HuH-7 (cell line): Measurements from ENCODE around the gene SPINT3.

ENCODE experiments used
- DNase-seq: peaks from one replicate; pipeline ENCODE4 v3.0.0; 2011; ENCODE audit warnings: low spot score

The SPINT3 gene, protein sequence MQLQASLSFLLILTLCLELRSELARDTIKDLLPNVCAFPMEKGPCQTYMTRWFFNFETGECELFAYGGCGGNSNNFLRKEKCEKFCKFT

DNA sequence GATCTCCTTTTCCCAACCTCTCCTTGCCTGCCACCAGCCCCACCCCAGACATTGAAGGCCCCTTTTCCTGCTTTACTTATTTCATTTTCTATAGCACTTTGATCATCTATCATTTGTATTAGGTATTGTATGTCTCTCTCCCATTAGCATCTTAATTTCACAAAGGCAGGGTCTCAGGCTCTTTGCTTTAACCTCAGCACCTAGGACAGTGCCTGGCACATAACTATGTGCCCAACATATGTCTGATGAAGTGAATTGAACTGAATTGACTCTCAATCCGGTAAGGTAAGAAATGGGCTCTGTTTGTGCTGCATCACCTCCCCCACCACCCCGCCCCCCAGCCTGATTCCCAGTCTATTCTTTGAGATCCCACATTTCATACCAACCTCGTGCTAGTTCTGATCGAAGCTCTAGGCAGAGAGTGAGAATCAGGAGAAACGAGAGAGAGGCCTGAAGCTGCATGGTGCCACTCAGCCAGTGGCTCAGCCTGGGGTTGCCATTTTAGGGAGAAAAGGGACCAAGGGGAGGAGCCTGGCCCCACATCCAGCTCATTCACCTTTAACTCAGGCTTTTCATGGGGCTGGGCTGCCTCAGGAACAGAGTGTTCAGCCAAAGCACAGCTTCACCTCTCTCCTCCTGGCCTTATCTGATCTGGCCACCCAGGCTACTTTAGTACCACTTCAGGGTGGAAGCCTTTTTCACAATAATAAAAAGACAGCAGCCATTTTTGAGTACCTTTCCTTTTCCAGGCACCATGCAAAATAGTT, at the start of gene SPINT3:
SPINT3 (minus strand) TSS at position 476 of the 767 bp plus-strand sequence; CDS start at position 462, 14 bp downstream.
- no peak for DNase-seq

DNA sequence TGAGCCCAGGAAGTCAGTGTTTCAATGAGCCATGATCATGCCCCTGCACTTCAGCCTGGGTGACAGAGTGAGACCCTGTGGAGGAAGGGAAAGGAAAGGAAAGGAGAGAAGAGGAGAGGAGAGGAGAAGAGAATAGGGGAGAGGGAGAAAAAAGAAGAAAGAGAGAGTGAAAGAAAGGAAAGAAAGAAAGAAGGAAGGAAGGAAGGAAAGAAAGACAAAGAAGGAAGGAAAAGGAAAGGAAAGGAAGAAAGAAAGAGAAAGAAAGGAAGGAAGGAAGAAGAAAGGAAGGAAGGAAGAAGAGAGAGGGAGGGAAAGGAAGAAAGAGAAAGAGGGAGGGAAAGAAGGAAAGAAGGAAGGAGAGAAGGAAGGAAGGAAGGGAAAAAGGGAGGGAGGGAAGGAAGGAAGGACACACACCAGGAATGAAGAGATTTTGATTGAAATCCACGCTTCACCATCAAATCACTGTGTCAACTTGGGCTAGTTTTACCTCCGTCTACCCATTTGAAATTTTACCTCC, 49.4 kb upstream of the SPINT3 start:
- DNase-seq, result no peak

DNA sequence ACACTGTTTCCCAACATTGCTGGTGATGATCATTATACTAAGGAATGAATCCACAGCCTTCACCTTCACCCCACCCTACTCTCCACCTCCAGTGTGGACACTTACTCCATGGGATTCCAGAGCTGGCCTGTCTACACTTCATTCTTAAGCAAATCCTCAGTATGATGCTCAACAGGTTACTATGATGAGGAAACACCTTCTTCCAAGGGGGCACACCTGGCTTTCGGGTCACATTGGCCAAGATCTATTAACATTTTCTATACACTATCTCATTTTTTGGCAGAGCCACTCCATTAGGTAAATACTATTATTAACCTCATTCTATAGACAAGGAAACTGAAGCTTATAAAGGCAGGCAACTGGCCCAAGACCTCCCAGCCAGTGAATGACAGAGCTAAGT, 39.8 kb upstream of the SPINT3 start:
- no peak for DNase-seq

DNA sequence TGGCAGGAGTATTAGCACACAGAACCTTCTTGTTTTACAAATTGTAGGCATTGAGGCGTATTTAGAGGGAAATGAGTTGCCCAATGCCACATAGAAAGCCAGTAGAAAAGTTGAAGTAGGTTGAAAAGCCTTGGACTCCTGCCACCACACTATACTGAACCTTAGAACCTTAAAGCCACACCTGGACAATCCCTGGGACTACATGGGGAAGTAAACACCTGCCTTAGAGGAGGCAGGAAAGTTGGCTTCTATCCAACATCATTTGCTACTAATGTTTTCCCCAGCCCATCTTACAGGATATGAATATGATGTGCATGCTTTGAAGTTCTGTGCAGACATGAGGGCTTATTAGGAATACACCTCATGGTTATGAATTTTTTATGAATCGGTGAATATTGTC, 37.0 kb upstream of the SPINT3 start:
- no peak for DNase-seq

DNA sequence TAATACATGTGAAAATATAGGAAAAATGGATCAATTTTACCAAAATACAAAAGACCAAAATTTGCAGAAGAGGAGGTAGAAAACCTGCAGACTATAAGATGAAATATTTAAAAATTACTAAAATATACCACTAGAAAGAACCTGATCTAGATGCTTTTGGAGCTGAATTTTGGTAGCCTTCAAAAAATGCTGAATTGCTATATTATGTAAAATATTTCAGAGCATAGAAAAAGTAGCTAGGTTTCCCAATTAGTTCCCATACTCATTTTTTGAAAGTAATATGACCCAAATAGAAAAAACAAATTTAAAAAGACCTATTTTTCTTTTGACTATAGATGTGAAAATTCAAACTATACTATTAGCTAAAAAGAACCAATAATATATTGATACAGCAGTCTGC, 35.3 kb upstream of the SPINT3 start:
- DNase-seq, result no peak

DNA sequence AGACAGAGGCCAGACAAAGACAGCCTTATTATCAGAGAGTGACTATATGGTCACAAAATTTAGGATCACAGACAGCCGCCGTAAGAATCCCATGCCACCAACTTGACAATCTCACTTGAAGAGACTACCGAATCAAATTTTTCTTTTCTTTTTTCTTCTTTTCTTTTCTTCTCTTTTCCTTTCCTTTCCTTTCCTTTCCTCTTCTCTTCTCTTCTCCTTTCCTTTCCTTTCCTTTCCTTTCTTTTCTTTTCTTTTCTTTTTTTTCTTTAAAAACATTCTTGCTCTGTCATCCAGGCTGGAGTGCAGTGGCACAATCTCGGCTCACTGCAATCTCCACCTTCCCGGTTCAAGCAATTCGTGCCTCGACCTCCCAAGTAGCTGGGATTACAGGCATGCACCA, 33.0 kb upstream of the SPINT3 start:
- no peak for DNase-seq

DNA sequence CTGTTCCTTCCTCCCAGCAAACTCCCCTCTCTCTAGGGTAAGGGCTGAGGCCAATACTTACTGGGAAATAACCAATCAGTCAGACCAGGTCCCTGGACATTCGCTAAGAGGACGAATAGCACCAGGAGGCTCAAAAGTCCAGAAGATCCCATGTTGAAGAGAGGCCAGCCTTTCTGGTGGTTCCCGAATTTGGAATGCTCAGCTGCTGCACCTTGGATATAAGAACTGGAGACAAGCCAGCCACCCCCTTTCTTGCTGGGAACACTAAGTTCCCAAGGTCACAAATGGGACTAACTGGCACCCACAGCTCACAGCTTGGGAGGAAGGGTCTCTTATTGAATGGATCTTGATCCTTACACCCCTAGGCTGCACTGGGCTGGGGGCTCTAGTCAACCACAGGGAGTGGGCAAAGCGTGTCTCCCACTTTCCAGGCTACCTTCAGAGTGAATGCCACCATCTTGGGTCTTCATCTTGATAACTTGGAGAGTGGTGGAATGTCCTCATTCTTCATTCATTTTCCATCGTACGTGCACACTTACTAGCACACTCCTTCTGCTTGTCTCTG, 31.9 kb upstream of the SPINT3 start, which contains the start of gene EPPIN:
EPPIN (minus strand) TSS at position 196 of the 565 bp plus-strand sequence; CDS start at position 152, 44 bp downstream.
- DNase-seq, result no peak

DNA sequence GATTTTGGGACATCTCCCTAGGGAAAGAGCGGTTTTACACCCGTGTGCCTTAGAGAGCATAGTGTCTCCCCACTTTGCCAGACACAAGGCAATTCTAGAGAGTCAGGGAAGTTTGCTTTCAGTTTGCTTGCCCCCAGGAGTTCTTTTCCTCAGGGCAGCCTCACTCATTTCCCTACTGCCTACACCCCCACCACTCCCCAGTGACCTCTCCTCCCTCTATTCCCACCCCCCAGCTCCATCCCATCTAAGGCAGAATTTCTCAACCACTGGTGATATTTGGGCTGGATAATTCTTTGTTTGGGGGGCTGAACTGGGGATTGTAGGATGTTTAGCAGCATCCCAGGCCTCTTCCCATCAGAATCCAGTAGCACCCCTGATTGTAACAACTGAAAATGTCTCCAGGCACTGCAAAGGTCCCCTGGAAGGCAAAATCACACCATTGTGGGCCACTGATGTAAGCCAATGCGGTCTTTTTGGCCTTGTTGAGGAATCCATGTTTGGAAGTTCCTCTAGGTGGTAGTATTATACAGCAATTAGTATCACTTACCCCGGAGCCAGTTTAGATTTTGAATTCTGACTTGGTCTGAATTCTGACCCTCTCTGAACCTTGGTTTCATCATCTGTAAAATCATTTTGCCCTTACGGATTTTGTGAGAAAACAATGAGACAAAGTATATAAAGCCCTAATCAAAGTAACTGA, 30.5 kb upstream of the SPINT3 start:
- peak; percentile 36 for DNase-seq

DNA sequence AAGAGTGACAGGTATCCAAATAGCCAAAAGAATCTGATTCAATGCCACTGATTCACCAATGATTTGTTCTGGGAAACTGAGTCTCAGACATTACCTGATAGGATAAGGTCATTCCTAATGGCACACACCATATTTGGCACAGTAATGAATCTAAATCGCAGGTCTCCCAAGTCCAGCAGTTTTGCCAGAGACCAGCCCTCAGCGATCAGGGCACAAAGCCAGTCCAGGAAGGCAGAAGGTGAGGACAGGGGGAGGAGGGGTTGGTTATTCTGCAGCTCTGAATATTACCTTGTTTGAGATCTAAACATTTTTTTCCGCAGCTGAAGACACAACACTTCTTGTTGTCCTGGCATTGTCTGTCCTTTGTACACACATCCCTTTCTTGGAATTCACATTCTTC, 29.9 kb upstream of the SPINT3 start:
- no peak for DNase-seq

DNA sequence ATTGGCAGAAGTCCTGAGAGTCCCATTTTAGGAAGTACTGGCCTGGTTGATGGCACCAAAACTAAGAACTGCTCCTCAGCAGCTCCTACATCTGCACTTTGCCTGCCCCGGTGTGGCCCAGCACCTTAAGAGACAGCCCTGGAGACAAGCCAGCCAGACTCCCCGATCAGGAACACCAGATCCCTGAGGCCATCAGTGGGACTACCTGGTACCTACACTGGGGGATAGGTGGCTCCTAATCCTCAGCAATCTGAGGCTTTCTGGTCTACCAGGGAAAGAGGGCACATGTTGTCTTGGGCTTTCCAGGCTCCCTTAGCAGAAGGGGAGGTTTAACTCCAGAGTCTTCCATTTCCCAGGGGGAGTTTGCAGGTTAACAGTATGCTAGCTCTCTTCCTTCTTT, 24.0 kb upstream of the SPINT3 start, which contains the start of gene WFDC6:
WFDC6 (minus strand) TSS at position 101 of the 400 bp plus-strand sequence; CDS start at position 26, 75 bp downstream.
- DNase-seq, result no peak

DNA sequence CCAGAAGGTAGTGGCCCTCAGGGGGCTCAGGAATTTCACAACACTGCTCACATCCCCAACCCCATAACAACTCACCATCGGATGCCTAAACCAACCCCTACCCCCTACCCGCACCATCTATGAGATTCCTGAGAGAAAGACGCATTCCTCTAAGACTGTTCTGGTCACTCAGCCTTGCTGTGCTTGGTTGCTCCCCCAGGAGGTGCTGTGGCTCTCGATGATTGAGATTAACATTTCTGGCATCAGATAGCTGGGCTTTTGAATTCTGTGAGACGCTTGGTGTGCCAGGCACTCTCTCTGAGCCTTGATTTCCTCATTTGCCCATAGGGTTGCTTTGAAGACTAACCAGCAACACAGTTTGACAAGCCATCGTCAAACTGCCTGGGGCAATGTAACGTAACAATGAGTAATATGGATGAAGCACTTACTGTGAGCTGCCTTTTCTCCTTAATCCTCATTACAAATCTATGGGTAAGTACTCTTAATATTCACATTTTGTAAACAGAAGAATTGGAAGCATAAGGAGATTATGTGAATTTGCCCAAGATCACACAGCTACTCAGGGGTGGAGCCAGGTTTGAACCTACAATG, 22.9 kb upstream of the SPINT3 start:
- DNase-seq, result no peak

DNA sequence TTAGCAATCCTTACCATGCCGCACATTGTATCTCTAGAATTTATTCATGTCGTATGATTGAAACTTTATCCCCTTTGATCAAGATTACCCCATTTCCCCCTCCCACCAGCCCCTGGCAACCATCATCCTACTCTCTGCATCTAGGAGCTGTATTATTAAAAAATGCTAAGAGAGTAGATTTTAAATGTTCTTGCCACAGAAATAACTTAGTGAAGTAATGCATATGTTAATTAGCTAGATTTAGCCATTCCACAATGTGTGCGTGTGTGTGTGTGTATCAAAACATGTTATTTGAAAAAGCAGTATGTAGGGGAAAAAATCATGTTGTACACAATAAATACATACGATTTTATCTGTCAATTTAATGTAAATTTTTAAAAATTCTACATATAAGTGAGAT, 11.9 kb upstream of the SPINT3 start:
- no peak for DNase-seq

DNA sequence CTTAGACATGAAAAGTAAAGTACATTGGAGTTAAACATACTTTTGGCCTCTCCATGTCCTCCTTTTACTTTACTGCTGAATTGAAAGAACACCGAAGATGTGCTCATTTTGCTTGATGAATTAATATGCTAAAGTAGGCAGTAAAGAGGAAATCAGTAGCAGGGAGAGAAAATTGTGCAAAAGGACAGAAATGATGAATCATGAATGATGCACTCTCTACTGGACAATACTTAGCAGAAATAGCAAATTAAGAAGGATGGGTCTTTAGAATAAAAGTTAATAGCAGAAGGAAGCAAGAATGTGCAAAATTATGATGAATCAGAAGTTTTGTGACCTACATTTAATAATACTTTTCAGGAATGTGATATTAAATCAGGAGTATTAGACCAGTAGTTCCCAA, 8.4 kb upstream of the SPINT3 start:
- no peak for DNase-seq

DNA sequence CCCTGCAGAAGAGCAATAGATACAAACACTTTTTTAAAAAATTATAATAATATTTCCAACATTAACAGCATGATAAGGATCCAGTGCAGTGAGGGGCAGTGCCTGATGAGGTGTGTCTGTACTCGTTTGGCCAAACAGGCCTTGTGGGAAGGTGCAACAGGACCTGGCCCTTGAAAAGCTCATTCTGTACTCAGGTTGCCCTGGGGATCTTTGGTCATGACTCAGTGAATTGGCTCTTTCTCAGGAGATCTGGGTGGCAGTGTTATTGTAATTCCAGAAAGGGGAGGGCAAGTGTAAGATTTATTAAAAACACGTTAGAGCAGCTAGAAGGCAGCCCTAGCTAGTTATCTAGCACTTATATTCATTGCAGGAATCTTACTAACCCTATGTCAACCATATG, 2.9 kb upstream of the SPINT3 start:
- DNase-seq, result no peak

DNA sequence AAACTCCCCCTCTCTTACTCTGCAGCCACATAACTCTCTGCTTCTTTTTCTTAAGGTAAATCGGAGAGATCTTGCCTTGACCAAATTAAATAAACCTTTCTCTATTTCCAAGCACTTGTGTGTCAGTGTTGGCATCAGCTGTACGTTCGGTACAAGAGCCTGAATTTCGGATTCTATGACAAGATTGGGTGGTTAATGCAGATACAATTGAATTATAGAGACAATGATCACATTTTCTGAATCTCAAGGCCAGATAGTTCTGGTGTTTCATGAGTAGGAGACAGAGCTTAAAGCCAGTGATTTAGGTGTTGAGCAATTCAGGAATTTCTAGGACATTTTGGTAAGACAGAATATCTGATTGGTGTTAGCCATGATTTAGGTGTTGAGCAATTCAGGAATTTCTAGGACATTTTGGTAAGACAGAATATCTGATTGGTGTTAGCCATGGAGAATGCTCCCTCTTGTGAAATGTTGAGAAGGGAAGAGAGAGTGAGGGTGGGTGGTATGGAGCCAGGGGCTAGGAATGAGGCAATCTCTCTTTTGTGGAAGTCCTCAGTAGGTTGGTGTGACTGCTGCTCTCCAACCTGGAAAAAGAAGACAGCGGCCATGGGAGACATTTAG, 5.1 kb downstream of the SPINT3 start:
- DNase-seq, result no peak

DNA sequence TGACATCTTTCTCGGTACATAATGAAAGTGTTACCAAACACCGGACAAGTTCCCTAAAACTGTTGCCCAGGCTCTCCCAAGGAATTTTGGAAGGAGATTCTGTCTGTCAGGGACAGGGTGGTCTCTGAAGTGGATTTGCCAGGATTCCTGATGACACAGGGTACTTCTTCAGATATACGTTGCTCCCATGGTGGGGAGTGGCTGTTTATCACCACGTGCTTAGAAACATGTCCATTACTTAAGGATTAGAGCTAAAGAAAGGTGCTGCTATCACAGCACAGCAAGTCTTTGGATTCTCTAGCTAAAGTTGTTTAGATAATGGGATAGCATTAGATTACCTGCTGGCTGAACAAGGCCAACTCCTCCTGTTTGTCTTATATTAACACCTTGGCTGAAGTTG, 6.3 kb downstream of the SPINT3 start:
- no peak for DNase-seq

DNA sequence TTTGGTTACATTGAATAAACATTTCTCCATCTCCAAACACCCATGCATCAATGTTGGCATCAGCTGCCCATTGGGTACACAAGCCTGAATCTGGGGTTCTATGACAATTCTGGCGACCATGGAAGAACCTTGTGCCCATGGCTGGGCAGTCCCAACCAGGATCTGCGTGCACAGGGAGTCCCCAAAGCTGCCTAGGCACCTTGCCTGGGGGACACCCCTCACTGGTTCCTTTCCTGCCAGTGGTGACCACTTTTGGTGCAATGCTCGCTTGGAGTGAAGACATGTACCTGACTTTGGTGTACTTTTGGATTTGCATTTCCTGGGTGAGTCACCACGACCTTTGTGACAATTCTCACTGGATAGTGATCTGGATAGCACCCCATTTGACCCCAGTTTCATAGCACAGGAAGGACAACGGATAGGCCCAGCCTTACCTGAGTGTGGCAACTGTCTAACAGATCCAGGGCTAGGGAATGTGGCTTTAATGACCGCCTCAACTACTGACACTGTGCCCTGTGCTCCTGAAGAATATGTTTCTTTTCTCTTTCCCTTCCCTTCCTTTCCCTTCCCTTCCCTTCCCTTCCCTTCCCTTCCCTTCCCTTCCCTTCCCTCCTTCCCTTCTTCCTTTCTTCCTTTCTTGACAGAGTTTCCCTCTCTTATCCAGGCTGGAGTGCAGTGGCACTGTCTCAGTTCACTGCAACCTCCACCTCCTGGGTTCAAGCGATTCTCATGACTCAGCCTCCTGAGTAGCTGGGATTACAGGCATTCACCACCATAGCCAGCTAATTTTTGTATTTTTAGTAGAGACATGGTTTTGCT, 7.1 kb downstream of the SPINT3 start:
- no peak for DNase-seq

DNA sequence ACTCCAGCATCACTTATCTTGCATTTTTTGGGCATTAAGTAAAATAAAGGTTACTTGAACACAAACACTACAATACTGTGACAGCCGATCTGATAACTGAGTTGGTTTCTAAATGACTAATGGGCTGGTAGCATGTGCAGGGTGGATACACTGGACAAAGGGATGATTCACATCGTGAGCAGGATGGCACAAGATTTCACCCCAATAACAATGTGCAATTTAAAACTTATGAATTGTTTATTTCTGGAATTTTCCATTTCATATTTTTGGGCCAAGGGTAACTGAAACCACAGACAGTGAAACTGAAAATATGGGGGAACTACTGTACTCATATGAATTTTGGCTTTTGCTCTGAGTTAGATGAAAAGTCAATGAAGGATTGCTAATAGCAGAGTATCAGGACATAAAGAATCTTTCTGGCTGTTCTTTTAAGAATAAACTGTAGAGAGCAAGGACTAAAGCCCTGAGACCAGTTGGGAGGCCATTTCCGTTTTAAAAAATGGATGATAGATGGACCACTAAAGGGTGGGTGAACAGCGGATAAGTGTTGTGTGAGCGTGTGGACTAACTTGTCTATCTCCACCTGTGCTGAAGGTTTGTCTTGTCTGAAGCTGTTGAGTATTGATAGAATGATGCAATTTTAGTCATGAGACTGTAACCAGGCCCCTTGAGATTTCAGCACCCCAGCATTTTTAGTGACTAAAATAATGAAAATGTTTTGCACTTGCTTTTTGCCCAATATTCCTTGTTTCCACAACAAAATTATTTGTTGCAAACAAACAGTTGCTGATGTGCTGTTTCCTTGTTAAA, 8.2 kb downstream of the SPINT3 start:
- DNase-seq, result no peak

DNA sequence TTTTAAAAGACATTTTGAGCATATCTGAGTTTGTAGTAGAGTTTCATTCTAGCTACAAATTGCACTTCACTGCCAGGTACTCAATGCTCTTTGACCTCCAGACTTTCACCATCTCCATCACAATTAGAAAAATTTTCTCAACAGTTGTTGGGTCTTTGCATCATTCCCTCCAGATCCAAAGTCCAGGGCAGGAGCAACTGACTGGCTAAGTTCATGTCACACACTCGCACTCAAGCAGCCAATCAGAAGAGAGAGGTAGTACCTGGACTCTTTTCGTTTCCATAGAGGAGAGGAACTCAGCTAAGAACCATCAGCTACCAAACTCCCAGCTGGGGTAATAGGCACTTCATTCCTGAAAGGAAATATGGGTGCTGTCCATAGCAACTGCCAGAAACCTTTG, 9.0 kb downstream of the SPINT3 start:
- DNase-seq, result no peak

DNA sequence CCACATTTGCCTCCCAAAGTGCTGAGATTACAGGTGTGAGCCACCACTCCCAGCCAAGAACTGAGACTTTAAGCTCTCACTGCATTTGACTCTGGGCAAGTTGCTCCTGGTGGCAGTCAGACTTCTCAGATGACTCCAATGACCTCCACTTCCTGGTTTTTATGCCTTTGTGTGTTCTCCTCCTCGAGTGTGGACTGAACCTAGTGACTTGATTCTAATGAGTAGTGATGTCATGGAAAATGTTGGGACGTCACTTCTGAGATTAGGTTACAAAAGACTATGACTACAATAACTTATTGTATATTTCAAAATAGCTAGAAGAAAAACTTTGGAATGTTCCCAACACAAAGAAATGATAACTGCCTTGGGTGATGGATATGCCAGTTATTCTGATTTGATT, 12.0 kb downstream of the SPINT3 start:
- DNase-seq, result no peak
